ENCODE data around the gene USP35. TPM values are rescaled to one million over a fixed set of nuclear protein-coding genes. Genes with fewer than 3 reads are reported as not detected.

The USP35 gene
- polyA plus RNA-seq (ENCODE audit: insufficient read length): 5.1 TPM

GRCh38 chr11:78188286-78189173 is at the start of gene USP35, which contains the start of gene KCTD21:
Gene USP35, plus strand, starts transcription at chr11:78188919. Its CDS starts 7,327 bp downstream, at chr11:78196246.
Gene KCTD21, minus strand, starts transcription at chr11:78188626. Its CDS starts 14,072 bp downstream, at chr11:78174554.
- DNase-seq (ENCODE audit: low read depth): peak; percentile 95

GRCh38 chr11:78139422-78140391 is 49.0 kb upstream of the USP35 start, which contains the start of gene ALG8:
Gene ALG8, minus strand, starts transcription at chr11:78139626. Its CDS starts 38 bp downstream, at chr11:78139588.
- peak; percentile 95 for DNase-seq (ENCODE audit: low read depth)

GRCh38 chr11:78140392-78141077 is 48.2 kb upstream of the USP35 start:
- DNase-seq (ENCODE audit: low read depth): no peak

GRCh38 chr11:78145511-78146025 is 43.2 kb upstream of the USP35 start:
- DNase-seq (ENCODE audit: low read depth): no peak

GRCh38 chr11:78147807-78148206 is 40.9 kb upstream of the USP35 start:
- DNase-seq (ENCODE audit: low read depth): no peak

GRCh38 chr11:78149646-78150045 is 39.1 kb upstream of the USP35 start:
- no peak for DNase-seq (ENCODE audit: low read depth)

GRCh38 chr11:78150346-78150745 is 38.4 kb upstream of the USP35 start:
- DNase-seq (ENCODE audit: low read depth): no peak

GRCh38 chr11:78150754-78151153 is 38.0 kb upstream of the USP35 start:
- no peak for DNase-seq (ENCODE audit: low read depth)

- DNase-seq (ENCODE audit: low read depth): no peak
These were observed 36.9 kb upstream of the USP35 start for GRCh38 chr11:78151804-78152203.

- no peak for DNase-seq (ENCODE audit: low read depth)
These were observed 32.4 kb upstream of the USP35 start for GRCh38 chr11:78156127-78156844.

- DNase-seq (ENCODE audit: low read depth): no peak
These were observed 29.6 kb upstream of the USP35 start for GRCh38 chr11:78158987-78159652.

GRCh38 chr11:78160557-78160956 is 28.2 kb upstream of the USP35 start:
- no peak for DNase-seq (ENCODE audit: low read depth)

- DNase-seq (ENCODE audit: low read depth): no peak
These were observed 27.4 kb upstream of the USP35 start for GRCh38 chr11:78161346-78161745.

- no peak for DNase-seq (ENCODE audit: low read depth)
These were observed 26.8 kb upstream of the USP35 start for GRCh38 chr11:78161962-78162371.

GRCh38 chr11:78163828-78164227 is 24.9 kb upstream of the USP35 start:
- no peak for DNase-seq (ENCODE audit: low read depth)

- no peak for DNase-seq (ENCODE audit: low read depth)
These were observed 24.2 kb upstream of the USP35 start for GRCh38 chr11:78164471-78164870.

GRCh38 chr11:78166855-78167469 is 21.8 kb upstream of the USP35 start:
- DNase-seq (ENCODE audit: low read depth): no peak

GRCh38 chr11:78168539-78169477 is 19.9 kb upstream of the USP35 start:
- DNase-seq (ENCODE audit: low read depth): no peak
